HG03060 (cell line): ENCODE results near the gene SCN4A.
"Not testable (repeated sequence)": the region's sequence is repeated elsewhere in the genome, so short reads cannot be mapped to it uniquely, and the experiment has no call there.

Source experiments
- ATAC-seq: cut with Tn5 transposase; IDR thresholded peaks from one replicate; pipeline ENCODE4 v1.9.1; 2021; ENCODE audit warnings: low read depth, moderate number of reproducible peaks; ENCODE audit not compliant: unreplicated experiment

Gene SCN4A

GRCh38 chr17:63894821-63895220 is 77.9 kb downstream of the SCN4A start:
- not testable (repeated sequence) for ATAC-seq

- ATAC-seq: not testable (repeated sequence)
Observed at GRCh38 chr17:63894021-63894420, 78.7 kb downstream of the SCN4A start.

- not testable (repeated sequence) for ATAC-seq
Observed at GRCh38 chr17:63892316-63893037, 80.2 kb downstream of the SCN4A start.

- ATAC-seq: not testable (repeated sequence)
Observed at GRCh38 chr17:63889026-63889848, 83.5 kb downstream of the SCN4A start.
